NT2/D1 (cell line): ENCODE measurements around the gene TEAD3.

Experiments
- SUZ12 ChIP-seq: IDR thresholded peaks from 2 replicates; pipeline ENCODE4 v1.6.1; 2011; ENCODE audit not compliant: insufficient read length, insufficient read depth; ENCODE audit errors: extremely low read depth
- YY1 ChIP-seq: IDR thresholded peaks from 2 replicates; pipeline ENCODE4 v1.6.1; 2011; ENCODE audit not compliant: insufficient read length, insufficient read depth
- ZNF274 ChIP-seq: IDR thresholded peaks from 2 replicates; pipeline ENCODE4 v1.6.1; 2011; ENCODE audit warnings: mild to moderate bottlenecking, low read depth, low read length

DNA sequence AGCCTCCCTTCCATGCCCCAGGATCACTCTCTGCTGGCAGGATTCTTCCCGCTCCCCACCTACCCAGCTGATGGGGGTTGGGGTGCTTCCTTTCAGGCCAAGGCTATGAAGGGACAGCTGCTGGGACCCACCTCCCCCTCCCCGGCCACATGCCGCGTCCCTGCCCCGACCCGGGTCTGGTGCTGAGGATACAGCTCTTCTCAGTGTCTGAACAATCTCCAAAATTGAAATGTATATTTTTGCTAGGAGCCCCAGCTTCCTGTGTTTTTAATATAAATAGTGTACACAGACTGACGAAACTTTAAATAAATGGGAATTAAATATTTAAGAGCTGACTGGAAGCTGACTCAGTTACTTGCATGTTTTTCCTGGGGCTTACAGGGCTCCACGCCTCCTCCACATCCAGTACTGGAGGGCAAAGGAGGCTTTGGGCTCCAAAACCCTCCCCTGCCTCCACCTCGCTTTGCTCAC, 69.0 kb downstream of the TEAD3 start:
- TF ChIP-seq SUZ12 = no peak
- TF ChIP-seq ZNF274 = no peak
- no peak for TF ChIP-seq YY1
